GM18517 (cell line): ENCODE measurements around the gene RAB7B.
A peak's percentile ranks its signal among the peaks of the same experiment; 100 is the strongest.
"Not testable (repeated sequence)": the region's sequence is repeated elsewhere in the genome, so short reads cannot be mapped to it uniquely, and the experiment has no call there.

ENCODE experiments used
- ATAC-seq: cut with Tn5 transposase; IDR thresholded peaks from one replicate; pipeline ENCODE4 v1.9.1; 2021; ENCODE audit warnings: mild to moderate bottlenecking, moderate library complexity; ENCODE audit not compliant: unreplicated experiment

Gene RAB7B, protein sequence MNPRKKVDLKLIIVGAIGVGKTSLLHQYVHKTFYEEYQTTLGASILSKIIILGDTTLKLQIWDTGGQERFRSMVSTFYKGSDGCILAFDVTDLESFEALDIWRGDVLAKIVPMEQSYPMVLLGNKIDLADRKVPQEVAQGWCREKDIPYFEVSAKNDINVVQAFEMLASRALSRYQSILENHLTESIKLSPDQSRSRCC

DNA sequence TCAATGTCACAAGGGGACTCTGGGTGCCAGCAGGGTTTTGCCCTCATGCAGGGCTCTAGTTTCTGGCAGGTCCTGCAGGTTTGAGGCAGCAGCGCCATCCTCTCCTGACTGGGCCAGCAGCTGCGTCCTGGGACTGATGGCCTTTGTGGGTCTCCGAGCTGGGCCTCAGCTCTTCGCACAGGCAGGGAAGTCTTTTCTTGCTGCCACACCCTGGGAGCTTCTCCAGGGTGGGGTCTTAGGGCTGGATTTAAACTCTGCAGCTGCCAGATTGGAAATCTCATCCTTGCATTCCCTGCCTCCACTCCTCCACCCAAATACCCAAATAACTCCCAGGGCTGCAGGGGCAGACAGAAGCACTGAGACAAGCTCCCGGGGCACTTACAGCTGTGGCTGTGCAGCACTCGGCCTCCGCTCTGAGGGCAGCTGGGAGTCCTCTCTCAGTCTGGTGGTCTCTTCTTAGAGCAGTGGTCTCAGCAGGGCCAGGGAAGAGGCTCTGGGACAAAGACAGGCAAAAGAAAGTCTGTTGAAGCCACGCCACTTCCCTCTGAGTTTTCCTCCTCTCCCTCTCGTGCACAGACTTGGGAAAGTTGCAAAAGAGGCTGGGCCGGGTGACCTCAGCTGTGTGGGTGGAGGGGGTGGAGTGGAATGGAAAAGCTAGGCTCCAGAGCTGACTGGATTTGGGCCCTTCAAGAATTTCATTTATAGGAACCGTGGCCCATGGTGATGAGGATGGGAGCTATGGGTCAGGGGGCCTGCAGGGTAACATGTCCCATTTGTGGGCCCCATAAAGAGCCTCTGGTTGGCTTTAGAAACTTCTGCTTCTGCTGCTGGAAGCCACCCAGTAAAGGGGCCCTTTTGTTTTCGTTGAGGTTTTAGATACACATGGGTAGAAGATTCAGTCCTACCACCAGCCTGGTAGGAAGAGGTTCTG is at the start of gene RAB7B:
RAB7B (minus strand) TSS at position 525 of the 931 bp plus-strand sequence. CDS start 9,260 bp downstream, outside the sequence.
- no peak for ATAC-seq

DNA sequence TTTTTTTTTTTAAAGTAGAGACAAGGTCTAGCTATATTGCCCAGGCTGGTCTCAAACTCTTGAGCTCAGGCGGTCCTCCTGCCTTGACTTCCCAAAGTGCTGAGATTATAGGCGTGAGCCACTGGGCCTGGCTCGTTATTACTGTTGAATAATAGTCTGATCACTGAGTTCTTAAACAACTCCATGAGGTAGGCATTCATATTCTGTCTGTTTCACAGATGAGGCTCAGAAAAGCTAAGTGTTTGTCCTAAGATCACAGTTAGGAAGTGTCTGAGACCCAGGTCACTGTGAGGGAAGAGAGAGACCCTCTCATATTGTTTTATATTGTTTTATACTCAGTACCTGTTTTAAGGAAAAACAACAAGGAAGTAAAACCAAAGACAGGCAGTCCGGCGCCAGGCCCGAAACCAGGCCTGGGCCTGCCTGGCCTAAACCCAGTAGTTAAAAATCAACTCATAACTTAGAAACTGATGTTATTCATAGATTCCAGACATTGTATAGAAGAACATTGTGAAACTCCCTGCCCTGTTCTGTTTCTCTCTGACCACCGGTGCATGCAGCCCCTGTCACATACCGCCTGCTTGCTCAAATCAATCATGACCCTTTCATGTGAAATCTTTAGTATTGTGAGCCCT is 49.2 kb upstream of the RAB7B start:
- ATAC-seq, result not testable (repeated sequence)

DNA sequence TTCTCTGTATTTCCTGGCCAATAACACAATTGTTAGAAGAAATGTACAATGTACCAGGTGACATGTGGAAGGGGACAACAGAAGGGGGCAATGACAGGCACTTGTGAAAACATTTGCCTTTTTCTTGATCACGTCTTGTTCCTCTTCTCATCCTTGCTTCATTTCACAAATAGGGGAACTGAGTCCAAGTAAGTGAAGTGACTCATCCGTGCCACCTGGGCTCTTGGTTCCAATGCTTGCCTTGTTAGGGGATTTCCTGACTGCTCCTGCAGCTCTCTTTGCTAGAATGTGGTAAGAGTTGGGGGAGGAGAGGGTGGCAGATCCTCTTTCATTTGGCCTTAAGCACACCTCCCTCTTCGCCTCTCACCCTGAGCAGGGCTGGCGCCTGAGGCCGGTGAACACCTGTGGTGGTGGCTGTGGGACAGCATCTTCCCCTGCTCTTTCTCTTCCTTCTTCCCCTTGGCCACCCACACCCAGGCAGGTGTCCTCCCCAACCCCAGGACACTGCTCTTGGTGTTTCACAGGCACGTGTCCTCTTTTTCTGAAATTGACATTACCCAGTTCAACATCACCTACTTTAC is 47.5 kb upstream of the RAB7B start:
- peak; percentile 80 for ATAC-seq

DNA sequence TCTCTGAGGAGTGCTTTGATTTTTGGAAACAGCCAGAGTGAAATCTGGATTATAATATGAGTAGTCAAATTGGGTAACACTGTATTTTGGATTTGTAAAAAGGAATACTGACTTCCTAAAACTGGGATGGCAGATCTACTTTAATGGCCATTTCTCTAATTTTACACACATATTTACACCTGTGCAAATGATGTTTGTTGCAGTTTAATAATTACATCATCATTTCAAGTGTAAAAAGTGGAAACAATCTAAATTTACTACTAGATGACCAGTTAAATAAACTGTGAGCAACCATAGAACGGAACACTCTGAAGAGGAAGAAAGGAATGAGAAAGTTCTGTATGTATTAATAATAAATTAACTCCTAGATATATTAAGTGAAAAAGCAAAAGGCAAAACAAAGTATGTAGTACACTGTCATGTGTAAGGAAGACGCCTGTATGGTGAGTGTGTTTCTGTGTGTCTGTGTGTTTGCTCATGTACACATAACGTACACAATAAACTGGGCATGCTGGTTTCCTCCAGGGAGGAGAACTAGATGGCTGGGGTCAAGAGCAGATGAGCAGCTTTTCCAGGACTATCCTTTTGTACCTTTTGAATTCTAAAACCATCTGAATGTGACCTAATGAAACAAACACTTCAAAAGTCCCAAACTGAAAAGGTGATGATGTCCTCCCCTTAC is 46.9 kb upstream of the RAB7B start:
- ATAC-seq, result no peak

DNA sequence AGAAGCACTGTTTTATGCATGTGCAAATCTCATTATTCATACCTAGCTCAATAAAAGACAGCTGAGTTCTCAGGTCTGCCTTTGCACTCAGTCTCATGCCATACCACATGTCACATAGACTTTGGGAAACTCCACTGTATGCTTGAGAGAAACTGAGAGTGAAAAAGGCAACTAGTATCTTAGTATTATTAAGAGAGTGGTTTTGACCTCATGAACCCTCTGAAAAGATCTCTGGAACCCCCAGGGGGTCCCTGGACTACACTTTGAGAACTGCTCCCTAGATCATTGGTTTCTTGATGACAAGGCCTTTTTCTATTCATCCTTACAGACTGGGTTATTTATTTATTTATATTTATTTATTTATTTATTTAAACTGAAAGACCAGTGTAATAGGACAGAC is 46.1 kb upstream of the RAB7B start:
- peak; percentile 49 for ATAC-seq

DNA sequence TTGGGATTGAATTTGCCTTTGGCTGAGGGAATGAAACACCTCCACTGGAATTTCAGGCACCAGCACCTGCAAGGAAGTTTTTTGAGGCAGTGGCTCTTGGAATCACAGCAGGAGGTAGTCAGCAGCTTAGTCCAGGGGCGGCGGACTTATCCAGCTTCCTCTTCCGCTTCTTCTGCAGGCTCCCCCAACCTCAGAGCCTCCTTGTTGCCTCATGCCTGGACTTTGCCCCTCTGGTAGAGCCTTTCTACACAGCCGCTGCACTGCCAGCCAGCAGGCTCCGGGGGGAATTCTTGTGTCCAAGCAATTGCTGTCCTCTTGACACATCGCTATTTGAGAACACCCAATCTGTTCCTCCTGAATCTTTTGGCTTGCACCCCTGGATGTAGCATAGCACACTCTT is 45.4 kb upstream of the RAB7B start:
- no peak for ATAC-seq

DNA sequence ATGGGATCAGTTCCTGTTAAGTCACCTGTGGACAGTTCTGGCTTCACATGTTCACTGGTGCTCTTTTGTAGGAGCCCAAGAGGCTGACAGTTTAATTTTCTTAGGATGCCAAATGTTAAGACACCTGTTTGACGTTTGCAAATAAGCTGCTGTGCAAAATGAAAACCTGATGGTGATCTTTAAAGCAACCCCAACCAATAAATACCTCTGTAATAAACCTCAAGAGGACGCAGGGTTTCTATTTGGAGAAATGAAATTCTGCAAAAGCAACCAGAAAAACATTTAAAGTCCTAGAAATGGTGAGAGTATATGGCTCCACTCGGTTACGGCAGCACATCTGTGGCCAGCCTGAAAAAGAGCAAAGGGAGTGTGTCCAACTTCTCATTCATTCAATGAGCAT is 44.1 kb upstream of the RAB7B start:
- ATAC-seq, result no peak

DNA sequence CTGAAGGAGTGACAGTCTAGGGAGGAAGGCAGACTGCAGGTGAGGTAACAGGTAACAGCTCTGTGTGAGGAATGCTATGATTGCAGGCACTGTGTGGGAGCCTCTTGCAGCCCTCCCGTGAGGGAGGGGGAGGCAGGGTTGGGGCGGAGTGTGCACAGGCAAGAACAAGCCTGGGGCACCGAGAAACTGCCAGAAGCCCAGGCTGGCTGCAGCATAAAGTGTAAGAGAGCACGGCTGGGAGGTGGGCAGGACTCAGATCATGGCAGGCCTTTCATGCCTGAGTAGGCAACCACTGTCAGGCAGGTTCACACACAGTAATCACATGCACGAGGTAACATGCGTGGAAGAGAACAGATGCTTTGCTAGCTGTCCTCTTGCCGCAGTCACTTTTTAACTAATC is 38.4 kb upstream of the RAB7B start:
- peak; percentile 77 for ATAC-seq

DNA sequence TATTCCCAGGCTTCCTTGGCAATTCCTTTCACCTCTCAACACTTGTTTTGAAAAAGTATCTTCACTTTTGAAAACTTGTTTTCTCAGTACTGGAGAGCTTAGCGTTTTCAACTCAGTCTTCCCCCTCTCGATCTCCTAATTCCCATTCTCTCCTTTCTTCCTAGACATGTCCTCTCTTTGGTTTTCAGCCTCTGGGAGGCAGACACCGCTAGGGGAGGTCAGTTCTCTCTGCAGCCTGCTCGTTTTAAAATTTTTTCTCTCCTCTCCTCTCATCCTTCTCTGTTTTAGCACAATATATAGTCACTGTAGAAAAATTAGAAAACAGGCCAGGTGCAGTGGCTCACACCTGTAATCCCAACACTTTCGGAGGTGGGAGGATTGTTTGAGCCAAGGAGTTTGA is 37.1 kb upstream of the RAB7B start:
- no peak for ATAC-seq

DNA sequence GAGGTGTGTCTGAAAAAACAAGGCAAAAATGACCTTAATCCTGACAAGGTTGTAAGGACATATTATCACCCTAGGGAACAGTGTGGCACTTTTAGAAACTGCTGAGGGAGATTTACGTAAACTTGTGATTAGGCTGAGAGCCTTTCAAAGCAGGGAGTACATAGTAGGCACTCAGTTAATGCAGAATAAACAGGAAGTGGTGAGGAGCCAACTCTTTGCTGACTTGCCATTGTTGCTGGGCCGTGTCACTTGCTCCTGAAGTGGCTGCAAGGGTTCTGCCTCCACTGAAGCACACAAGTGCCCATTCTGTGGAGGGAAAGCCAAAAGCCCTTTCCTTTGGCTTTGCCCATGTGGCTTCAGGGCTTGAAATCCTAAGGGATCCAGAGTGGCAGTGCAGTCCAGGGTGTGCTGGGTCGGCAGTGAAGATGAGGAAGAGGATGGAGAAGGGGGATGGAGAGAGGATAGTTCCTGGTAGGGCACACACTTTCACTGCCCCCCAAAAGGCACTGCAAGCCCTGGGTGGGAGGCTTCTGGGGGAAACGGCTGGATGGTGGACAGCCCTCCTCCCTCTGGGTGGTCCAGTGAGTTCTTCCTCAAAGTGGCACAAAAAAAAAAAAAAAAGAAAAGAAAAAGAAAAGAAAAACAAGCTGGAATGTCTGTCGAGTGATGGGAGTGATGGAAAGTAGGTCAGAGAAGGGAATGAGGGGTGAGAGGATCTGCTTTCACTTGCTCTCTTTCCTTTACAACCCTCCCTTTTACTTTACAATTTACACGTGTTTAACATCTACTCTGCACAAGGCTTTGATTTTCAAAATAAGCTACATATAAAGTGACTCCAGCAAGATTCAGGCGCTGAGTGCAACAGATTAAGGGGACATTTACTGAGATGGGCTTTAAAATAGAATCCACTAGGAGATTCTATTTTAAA is 36.1 kb upstream of the RAB7B start:
- ATAC-seq, result no peak

DNA sequence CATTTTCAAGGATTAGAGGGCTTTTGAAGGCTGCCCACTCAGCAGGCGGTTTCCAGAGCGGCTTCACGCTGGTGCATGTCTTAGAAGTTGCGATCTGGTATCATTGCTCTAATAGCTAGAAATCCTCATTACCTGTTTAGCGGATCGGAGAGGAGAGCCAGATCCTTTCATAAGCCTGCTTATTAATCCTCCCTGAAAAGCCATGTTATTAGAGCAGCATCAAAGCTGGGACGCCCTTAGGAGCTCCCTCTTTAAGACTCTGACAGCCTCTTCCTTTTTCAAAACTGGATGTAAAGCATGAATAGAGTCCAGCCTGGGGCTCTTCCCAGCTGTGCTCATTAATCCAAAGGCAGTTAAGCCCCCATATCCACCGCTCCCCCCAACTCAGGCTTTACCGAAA is 34.4 kb upstream of the RAB7B start:
- no peak for ATAC-seq

DNA sequence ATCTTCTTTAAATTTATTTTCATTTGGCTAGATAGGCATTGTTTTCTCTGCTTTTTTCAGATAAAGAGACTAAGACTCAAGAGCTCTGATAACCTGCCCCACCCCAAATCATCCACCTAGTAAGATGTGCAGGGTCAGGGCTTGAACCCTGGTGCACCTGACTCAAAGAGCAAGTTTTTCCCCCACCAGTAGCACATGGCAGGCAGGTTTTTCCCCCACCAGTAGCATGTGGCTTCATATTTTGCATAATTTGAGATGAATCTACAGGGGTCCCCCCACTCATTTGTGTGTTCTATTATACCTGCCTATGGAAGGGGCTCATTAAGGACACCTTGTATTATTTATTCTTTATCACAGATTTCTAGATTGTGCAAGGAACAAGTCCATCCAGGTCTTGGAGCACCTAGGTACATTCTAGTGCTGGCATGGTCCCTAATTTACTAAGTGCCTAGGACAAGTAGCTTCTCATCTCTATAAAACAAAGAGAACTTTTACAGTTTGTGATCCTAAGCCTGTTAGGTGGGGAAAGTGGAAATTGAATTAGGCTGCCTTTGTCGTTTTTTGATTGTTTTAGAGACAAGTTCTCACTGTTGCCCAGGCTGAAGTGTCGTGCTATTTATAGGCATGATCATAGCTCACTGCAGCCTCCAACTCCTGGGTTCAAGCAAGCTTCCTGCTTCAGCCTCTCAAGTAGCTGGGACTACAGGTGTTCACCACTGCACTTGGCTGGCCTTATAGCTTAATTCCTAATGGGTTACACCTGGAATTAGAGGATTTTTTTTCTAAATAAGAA is 33.7 kb upstream of the RAB7B start:
- ATAC-seq, result no peak

DNA sequence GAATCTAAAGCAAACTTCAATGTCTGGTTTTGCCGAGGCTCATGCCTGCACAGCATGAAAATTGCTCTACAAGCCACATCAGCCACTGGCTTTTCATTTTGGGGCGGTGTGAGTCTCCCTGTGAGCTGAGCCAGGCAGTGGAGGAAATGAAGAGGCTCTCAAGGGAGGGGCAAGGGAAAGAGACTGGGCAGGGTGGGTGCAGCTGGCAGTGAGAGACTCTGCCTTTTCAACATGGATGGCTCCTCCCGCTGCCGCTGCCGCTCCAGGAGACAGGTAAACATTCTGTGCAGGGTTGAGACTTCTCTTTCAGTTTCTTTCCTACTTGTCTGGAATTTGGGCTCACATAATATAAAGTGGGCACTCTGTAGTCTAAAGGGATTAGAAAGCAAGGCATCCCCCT is 31.8 kb upstream of the RAB7B start:
- ATAC-seq, result no peak

DNA sequence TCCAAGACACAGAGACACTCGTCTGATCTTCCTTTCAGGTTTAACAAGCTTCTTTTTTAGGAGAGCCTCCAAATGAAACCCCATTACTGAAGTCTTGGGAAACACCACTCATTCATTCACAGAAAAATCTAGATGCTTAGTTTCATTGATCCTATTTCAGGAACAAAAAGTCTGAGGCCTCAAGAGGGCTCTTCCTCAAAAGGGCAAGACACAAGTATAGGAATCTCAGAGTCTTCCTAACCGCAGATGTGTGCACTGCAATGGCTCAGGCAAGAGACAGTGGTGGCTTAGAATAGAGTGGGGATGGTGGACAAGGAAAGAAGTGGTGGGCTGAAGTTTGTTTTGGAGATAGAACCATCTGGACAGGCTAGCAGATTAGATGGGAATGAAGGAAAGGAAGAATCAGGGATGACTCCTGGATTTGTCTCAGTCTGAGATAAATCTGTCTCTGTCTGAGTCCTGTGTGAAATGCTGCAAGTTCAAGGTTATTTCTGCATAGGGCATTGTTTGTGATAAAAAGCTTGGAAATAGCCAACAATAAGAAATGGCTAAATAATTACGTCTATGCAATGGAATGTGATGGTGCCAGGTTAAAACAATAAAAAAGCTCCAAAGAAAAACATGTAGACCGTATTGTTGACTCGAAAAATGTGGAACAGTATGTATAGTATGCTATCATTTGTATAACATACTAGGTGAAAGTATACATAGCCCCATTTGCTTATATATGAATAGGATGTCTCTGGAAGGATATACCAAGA is 29.4 kb upstream of the RAB7B start:
- no peak for ATAC-seq

DNA sequence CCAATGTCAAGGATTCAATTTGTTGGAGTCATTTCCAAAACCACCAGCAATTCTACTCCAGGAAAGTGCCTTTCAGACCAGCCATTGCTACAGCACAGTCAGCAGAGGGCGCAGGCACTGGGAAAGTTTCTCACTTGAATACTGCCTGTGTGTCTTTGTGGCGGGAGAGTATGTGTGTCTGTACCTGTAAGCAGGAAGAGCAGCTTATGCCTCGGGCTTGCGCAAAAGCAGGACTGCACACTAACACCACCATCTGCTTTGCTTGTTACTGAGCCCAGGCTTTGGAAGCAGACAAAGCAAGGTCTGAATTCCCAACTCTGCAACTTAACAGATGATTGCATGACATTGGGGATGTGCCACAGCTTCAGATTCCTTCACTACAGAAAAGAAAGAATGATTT is 27.5 kb upstream of the RAB7B start:
- ATAC-seq, result peak; percentile 78

DNA sequence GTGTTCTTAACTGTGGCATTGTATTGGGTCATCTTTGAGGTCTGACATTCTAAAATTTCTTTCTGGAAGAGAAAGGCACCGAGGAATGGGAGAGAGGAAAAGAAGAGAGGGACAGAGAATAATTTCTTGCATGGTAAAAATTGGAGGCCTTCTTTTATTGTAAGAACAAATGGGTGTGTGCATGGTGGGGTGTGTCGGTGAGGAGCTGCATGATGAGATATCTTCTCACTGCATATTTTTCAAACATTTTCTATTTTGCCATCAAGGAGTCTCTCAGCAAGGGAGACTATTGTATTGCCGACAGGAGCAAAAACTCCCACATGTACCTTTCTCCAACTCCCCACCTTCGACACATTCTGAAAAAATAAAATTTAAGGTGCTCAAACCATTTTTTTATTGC is 27.0 kb upstream of the RAB7B start:
- ATAC-seq, result no peak

DNA sequence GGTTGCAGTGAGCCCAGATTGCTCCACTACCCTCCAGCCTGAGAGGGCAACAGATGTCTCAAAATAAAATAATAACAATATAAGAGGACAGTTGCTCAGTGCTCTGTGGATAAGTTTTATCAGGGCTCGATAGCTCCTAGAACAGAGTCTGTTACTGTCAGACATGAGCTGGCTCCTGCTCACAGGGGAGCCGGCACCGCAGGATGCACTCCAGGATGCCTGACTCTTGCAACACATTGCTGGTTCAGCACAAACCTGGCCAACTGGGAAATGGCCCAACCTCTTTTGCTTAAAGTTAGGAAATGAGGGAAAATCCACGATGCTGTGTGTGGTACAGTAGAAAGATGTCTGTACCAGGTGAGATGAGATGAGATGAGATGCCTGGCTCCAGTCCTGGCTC is 26.3 kb upstream of the RAB7B start:
- ATAC-seq, result no peak

DNA sequence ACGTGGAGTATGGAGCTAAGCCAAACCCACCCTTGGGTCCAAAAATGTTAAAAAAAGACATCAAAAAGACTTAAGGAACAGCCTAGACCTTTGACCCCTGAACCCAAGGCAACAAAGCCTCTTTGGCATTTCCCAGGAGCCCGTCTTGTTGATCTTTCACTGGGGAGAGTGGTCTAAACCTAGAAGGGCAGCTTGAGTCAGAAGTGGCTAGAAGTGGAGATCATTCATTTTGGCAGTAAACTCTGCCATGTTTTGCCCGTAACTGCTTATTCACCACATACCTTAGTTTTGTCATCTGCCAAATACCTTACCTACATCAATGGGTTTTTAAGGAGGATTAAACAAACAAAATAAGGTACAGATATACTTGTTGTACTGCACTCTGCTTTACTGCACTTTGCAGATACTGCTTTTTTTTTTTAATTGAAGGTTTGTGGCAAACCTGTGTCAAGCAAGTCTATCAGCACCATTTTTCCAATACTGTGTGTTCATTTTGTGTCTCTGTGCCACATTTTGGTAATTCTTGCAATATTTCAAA is 22.2 kb upstream of the RAB7B start:
- no peak for ATAC-seq
